Stimulated activated CD4-positive, alpha-beta T cell treated with anti-CD3 and anti-CD28 coated beads, Interleukin-1b, Interleukin-23, amount 100 ng/mL, for 4 hours (primary cell): ENCODE results near the gene SLCO3A1.
"Not testable (repeated sequence)": the region's sequence is repeated elsewhere in the genome, so short reads cannot be mapped to it uniquely, and the experiment has no call there.

ENCODE experiments used
- DNase-seq, 2 donors: peaks; one replicate each; pipeline ENCODE4 v3.0.0-alpha.2; 2020; ENCODE audit warnings: low read depth in 2 of 2

The SLCO3A1 gene

GRCh38 chr15:91940496-91941381 lies 87.2 kb downstream of the SLCO3A1 start:
- no peak for DNase-seq

DNA sequence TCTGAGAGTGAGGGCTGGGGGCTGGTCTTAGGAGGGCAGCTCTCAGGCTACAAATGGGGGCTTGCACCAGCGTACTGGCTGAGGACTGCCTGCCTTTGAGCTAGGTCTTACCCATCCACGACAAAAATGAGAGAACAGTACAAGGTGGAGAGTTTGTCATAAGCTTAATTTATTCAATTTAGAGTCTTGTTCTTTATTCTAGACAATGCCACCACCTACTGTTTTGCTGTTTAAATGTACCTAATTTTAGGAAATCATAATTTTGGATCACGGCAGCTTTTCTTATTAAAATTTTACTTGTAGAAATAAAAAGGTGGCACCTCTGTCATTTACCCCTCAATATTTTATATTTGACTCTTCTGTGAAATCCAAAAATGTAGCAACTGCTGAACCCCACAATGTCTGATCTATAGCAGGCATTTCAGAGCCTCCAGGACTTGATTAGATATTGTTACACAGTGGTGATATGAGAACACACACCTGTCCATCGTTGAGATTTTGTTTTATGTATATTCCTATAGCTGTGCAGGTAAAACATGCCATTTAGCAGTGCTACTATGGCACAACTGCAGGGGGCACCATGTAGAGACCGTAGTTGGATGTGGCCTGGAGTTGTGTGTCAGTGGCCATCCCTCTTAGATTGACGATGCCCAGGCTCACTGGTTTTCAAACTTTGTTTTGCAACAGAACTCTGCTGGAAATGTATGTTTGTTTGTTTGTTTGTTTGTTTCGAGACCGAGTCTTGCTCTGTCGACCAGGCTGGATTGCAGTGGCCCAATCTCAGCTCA lies 88.6 kb downstream of the SLCO3A1 start:
- no peak for DNase-seq

DNA sequence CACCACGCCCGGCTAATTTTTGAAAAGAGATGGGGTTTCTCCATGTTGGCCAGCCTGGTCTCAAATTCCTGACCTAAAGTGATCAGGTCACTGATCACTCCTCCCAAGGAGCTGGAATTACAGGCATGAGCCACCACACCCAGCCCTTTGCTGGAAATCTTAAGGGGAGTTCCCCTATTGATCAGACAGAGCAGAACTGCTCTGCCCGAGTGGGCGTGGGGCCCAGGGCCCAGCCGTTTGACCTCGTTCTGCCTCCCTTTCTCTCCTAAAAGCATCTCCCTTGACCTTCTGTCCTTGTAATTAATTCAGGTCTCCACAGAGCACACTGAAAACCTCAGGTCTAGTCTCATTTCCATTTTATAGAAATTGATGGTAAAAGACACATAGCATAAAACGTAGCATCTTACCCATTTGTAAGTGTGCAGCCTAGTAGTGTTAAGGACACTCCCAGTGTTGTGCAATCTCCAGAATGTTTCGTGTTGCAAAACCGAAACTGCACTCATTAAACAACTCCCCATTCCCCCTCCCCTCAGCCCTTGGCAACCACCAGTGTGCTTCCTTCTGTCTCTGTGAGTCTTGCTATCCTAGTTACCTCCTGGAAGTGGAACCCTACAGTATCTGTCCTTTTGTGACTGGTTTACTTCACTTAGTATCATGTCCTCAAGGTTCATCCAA lies 89.3 kb downstream of the SLCO3A1 start:
- DNase-seq = no peak

DNA sequence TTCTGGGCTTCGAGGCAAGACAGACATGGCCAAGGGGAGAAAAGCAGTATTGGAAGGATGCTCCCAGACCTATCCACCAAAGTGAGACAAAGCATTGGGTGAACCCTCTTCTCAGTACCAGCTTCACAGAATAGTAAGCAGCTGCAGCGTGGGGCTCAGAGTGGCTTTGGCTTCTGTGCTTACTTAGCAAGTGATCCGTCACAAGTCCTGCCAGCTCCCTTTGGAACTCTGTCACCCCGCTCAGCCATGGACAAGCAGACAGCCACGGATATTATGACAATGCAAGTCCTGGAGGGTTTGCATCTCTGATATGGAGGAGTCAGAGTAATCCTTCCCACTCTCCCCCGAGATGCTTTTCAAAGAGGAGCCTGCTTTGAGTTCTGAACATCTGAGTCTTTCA lies 90.8 kb downstream of the SLCO3A1 start:
- DNase-seq = no peak

DNA sequence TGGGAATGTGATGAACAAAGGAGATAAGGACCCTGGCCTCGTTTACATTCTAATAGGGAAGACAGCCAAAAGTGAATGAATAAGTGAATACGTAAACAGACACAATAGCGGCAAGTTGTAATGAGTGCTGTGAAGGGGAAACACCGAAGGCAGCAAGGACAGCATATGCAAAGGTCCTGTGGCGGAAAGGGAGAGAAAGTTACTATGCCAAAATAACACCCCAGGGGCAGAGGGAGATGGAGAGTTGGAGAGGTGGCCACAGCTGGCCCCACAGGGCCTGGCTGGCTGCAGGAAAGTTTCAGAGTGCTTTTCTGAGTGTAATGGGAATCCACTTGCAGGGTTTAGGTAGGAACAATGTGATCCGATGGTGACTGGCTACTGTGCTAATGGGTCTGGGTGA lies 91.9 kb downstream of the SLCO3A1 start:
- DNase-seq = no peak

- DNase-seq = no peak
Measured at GRCh38 chr15:91946075-91946474, 92.6 kb downstream of the SLCO3A1 start.

GRCh38 chr15:91946581-91947292 lies 93.2 kb downstream of the SLCO3A1 start:
- no peak for DNase-seq

- no peak for DNase-seq
Measured at GRCh38 chr15:91947293-91947679, 93.8 kb downstream of the SLCO3A1 start.

GRCh38 chr15:91947683-91948608 lies 94.4 kb downstream of the SLCO3A1 start:
- DNase-seq = no peak

DNA sequence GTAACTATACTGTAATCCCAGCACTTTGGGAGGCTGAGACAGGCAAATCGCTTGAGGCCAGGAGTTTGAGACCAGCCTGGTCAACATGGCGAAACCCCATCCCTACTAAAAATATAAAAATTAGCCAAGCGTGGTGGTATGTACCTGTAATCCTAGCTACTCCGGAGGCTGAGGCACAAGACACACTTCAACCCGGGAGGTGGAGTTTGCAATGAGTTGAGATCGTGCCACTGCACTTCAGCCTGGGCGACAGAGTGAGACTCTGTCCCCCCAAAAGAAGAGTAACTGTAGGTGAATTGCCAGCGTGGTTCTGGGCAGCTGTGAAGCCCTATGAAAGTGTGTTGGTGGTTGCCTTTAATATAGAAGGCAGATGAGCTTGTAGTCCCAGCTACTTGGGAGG lies 95.9 kb downstream of the SLCO3A1 start:
- DNase-seq = no peak

- DNase-seq = no peak
Measured at GRCh38 chr15:91950054-91950453, 96.5 kb downstream of the SLCO3A1 start.

- DNase-seq = no peak
Measured at GRCh38 chr15:91950631-91951329, 97.3 kb downstream of the SLCO3A1 start.

GRCh38 chr15:91952216-91952615 lies 98.7 kb downstream of the SLCO3A1 start:
- DNase-seq = no peak

DNA sequence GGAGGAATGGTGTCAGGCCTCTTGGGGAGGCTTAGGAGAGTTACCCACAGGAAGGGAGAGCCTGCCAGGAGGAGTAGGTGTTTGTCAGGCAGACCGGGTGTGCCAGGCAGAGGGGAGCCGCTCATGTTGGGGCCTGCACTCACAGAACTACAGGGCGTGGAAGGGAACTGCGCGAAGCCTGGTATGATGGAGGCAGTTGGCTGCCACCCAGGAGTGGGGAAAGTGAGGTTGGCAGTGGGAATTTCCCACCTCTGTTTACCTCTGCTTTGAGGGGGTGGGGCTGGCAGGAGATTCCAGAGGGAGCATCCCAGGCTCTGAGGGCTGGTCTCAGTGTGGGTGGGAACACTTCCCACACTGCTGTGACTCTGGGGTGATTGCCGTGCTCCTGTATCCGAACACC lies 99.9 kb downstream of the SLCO3A1 start:
- DNase-seq = no peak

GRCh38 chr15:91954292-91954691 lies 100.8 kb downstream of the SLCO3A1 start:
- no peak for DNase-seq

- DNase-seq = no peak
Measured at GRCh38 chr15:91956026-91956723, 102.7 kb downstream of the SLCO3A1 start.

GRCh38 chr15:91961357-91961756 lies 107.8 kb downstream of the SLCO3A1 start:
- DNase-seq = no peak

- not testable (repeated sequence) for DNase-seq
Measured at GRCh38 chr15:91963747-91964146, 110.2 kb downstream of the SLCO3A1 start.

- no peak for DNase-seq
Measured at GRCh38 chr15:91965501-91966193, 112.1 kb downstream of the SLCO3A1 start.
